Hematopoietic multipotent progenitor cell treated with erythropoietin and hydrocortisone succinate and interleukin-3 and kit ligand, for 17 days (in vitro differentiated cells): Measurements from ENCODE around the gene ZBTB8A.

Source experiments
- DNase-seq: peaks from one replicate; pipeline ENCODE4 v3.0.0-alpha.2; 2015; ENCODE audit warnings: low spot score

The ZBTB8A gene

GRCh38 chr1:32652244-32652962 is 113.2 kb downstream of the ZBTB8A start:
- DNase-seq = peak; percentile 14
